Endothelial cell (in vitro differentiated cells): ENCODE results near the gene HMGA1. TPM values are rescaled to one million over a fixed set of nuclear protein-coding genes. Genes with fewer than 3 reads are reported as not detected.
"Not testable (repeated sequence)": the region's sequence is repeated elsewhere in the genome, so short reads cannot be mapped to it uniquely, and the experiment has no call there.

Source experiments
- DNase-seq: peaks from one replicate; pipeline ENCODE4 v3.0.0; 2021; ENCODE audit warnings: low spot score
- H3K27ac Mint-ChIP-seq: one replicate; pipeline ENCODE4 v1.8.0; 2021; ENCODE audit warnings: mixed read lengths, inconsistent platforms; ENCODE audit not compliant: unreplicated experiment
- H3K27me3 Mint-ChIP-seq: one replicate; pipeline ENCODE4 v1.8.0; 2021; ENCODE audit warnings: mild to moderate bottlenecking, moderate library complexity, mixed read lengths, inconsistent platforms; ENCODE audit not compliant: unreplicated experiment
- H3K36me3 Mint-ChIP-seq: one replicate; pipeline ENCODE4 v1.8.0; 2021; ENCODE audit warnings: mild to moderate bottlenecking, low read depth, mixed read lengths, inconsistent platforms; ENCODE audit not compliant: unreplicated experiment
- H3K4me1 Mint-ChIP-seq: one replicate; pipeline ENCODE4 v1.8.0; 2021; ENCODE audit warnings: mild to moderate bottlenecking, mixed read lengths, inconsistent platforms; ENCODE audit not compliant: unreplicated experiment
- H3K4me3 Mint-ChIP-seq: one replicate; pipeline ENCODE4 v1.8.0; 2021; ENCODE audit warnings: mild to moderate bottlenecking, mixed read lengths, inconsistent platforms; ENCODE audit not compliant: unreplicated experiment
- H3K9me3 Mint-ChIP-seq: one replicate; pipeline ENCODE4 v1.8.0; 2021; ENCODE audit warnings: mixed read lengths, inconsistent platforms; ENCODE audit not compliant: unreplicated experiment
- total RNA-seq: library from RNA; stranded (reverse); fragmentation: NEBNext Ultra II Directional; extraction: Animal tissue kit (Norgen Biotek cat#: 25700); gene quantifications from one replicate; pipeline ENCODE4 v1.2.1, GENCODE V29; 2021; ENCODE audit not compliant: unreplicated experiment
- TF ChIP-seq, protein P1 (sequence below): fragments of 200-600 bp; sonication (generic); IDR thresholded peaks from one replicate; pipeline ENCODE4 v1.5.0; 2021; ENCODE audit warnings: antibody characterized with exemption; ENCODE audit not compliant: unreplicated experiment

Gene HMGA1
- total RNA-seq, 1 donor from 2014 or later = 528 TPM

DNA sequence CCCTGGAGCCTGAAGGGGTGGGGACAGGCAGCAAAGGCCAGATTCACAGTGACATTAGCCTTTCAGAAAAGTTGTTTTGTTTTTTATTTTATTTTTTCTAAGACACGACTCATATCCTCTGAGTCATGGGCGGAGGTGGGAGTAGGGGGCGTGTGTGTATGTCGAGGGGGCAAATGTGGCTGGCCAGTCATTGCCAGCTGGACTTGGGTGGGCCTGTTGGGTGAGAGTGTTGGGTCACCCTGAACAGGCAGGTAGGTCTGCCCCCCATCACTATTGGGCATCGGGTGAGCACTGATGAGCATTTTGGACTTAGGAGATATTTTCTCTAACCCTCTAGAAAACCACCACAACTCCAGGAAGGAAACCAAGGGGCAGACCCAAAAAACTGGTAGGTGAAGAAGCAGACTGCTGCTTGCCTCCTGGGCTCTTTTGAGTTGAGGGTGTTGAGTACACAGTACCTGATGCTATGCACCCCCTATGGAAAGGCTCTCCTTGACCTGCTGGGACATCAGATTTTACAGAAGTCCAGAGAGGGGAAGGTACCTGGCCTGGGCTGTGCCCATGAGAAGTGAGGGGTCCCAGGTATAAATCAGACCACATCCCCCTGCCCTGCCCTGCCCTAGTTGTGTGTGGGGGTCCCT lies 6.6 kb downstream of the HMGA1 start:
- H3K4me1 Mint-ChIP-seq = peaks cover 11% of the 10 kb centered on the region
- peaks cover 26% of the 10 kb centered on the region for H3K36me3 Mint-ChIP-seq

DNA sequence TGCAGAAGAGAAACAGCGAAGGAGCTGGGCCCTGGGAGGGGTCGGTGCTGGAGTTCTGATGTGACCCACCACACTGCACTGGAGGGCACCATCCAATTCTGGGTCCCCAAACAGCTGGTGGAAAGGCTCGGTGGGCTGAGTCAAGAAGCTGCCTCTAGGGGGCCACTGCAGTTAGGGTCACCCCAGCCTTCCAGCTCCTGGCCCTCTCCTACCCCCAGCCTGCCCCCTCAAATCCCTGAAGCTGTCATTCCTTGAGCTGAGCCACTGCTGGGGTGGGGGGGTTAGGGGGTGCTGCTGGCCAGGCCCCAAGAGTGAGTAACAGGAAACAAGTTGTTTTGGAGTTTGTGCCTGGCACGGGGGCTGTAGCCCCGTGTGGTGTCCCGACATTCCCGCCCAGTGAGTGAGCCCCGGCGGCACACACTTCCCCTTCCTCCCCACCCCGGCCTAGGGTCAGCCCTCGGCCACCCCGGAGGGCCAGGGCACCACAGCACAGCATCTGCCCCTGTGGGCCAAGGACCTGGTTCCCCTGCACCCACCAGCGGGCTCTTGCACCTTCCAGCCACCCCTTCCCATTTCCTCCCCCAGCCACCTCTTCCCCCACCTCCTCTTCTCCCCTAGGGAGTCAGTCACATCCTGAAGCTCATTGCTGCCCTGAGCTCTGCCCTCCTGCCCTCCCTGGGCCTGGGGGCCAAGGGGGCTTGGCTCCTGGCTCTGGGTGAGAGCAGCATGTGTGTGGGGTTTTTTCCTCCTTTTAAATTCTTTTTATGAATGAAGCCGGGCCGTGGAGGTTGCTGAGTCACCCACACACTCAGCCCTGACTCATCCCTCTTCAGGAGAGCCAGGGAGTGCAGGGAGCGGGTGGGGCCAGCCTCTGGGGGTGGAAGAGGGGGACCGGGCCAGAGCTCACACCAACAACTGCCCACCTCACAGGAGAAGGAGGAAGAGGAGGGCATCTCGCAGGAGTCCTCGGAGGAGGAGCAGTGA lies 7.5 kb downstream of the HMGA1 start:
- Mint-ChIP-seq H3K27me3 (peaks cover 5% of the 10 kb centered on the region), H3K9me3 (no peaks in the 10 kb centered on the region), H3K27ac (peak overlapping the region; percentile 5), H3K36me3 (peaks cover 26% of the 10 kb centered on the region), H3K4me3 (no peak overlapping the region), H3K4me1 (peaks cover 4% of the 10 kb centered on the region)
- DNase-seq = no peak
- TF ChIP-seq, protein P1, sequence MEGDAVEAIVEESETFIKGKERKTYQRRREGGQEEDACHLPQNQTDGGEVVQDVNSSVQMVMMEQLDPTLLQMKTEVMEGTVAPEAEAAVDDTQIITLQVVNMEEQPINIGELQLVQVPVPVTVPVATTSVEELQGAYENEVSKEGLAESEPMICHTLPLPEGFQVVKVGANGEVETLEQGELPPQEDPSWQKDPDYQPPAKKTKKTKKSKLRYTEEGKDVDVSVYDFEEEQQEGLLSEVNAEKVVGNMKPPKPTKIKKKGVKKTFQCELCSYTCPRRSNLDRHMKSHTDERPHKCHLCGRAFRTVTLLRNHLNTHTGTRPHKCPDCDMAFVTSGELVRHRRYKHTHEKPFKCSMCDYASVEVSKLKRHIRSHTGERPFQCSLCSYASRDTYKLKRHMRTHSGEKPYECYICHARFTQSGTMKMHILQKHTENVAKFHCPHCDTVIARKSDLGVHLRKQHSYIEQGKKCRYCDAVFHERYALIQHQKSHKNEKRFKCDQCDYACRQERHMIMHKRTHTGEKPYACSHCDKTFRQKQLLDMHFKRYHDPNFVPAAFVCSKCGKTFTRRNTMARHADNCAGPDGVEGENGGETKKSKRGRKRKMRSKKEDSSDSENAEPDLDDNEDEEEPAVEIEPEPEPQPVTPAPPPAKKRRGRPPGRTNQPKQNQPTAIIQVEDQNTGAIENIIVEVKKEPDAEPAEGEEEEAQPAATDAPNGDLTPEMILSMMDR = peak; percentile 49

More for the DNA sequence above, 6.6 kb downstream of the HMGA1 start:
- Mint-ChIP-seq H3K27me3 (peaks cover 10% of the 10 kb centered on the region), H3K27ac (peak overlapping the region; percentile 5), H3K9me3 (no peaks in the 10 kb centered on the region), H3K4me3 (no peak overlapping the region)
- TF ChIP-seq, protein P1 = no peak
- no peak for DNase-seq

DNA sequence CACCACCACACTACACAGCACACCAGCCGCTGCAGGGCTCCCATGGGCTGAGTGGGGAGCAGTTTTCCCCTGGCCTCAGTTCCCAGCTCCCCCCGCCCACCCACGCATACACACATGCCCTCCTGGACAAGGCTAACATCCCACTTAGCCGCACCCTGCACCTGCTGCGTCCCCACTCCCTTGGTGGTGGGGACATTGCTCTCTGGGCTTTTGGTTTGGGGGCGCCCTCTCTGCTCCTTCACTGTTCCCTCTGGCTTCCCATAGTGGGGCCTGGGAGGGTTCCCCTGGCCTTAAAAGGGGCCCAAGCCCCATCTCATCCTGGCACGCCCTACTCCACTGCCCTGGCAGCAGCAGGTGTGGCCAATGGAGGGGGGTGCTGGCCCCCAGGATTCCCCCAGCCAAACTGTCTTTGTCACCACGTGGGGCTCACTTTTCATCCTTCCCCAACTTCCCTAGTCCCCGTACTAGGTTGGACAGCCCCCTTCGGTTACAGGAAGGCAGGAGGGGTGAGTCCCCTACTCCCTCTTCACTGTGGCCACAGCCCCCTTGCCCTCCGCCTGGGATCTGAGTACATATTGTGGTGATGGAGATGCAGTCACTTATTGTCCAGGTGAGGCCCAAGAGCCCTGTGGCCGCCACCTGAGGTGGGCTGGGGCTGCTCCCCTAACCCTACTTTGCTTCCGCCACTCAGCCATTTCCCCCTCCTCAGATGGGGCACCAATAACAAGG lies 8.5 kb downstream of the HMGA1 start:
- H3K4me3 Mint-ChIP-seq, DNase-seq, H3K27ac Mint-ChIP-seq, H3K9me3 Mint-ChIP-seq, H3K4me1 Mint-ChIP-seq, H3K27me3 Mint-ChIP-seq: not testable (repeated sequence)
- H3K36me3 Mint-ChIP-seq = peaks cover 26% of the 10 kb centered on the region

DNA sequence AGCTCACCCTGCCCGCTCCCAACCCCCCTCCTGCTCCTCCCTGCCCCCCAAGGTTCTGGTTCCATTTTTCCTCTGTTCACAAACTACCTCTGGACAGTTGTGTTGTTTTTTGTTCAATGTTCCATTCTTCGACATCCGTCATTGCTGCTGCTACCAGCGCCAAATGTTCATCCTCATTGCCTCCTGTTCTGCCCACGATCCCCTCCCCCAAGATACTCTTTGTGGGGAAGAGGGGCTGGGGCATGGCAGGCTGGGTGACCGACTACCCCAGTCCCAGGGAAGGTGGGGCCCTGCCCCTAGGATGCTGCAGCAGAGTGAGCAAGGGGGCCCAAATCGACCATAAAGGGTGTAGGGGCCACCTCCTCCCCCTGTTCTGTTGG lies 9.1 kb downstream of the HMGA1 start:
- Mint-ChIP-seq H3K36me3 (peaks cover 26% of the 10 kb centered on the region), H3K4me3 (peak overlapping the region; percentile 3)
- H3K4me1 Mint-ChIP-seq, DNase-seq, H3K9me3 Mint-ChIP-seq, H3K27me3 Mint-ChIP-seq, H3K27ac Mint-ChIP-seq: not testable (repeated sequence)

DNA sequence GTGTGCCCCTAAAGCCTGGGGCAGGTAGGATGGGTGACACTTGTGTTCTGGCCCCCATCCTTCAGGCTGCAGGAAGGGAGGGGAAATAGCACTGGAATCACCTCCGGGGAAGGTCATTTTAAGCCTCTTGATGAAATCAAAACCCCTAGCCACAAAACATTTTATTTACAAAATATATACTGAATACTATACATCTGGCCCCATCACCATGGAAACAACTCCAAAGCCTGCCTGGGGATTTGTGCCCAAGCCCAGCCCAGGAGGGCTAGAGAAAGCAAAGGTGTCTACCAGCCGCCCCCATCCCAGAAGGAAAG lies 9.5 kb downstream of the HMGA1 start:
- Mint-ChIP-seq H3K9me3 (no peaks in the 10 kb centered on the region), H3K27ac (no peak overlapping the region), H3K27me3 (peaks cover 8% of the 10 kb centered on the region), H3K4me1 (peaks cover 9% of the 10 kb centered on the region), H3K4me3 (no peak overlapping the region), H3K36me3 (peaks cover 22% of the 10 kb centered on the region)
- TF ChIP-seq, protein P1 = no peak
- no peak for DNase-seq
